ENCODE results near the gene UST.

Gene UST

GRCh38 chr6:149015535-149016525 lies 269.0 kb downstream of the UST start:
- Histone ChIP-seq H4K8ac (ENCODE audit: low read depth, low read length) (no peak overlapping the region), H3K36me3 (replicated peaks in 1 of 2; ENCODE audit: control insufficient read depth in 2 of 2, insufficient read depth in 2 of 2, low read length in 2 of 2) (no peaks in the 10 kb centered on the region), H2BK5ac (ENCODE audit: low read length) (no peak overlapping the region), H4K91ac (ENCODE audit: low read depth, low read length, poor library complexity) (no peak overlapping the region), H2BK15ac (ENCODE audit: low read length) (no peak overlapping the region), H3K14ac (ENCODE audit: low read length) (no peak overlapping the region), H3K4ac (ENCODE audit: low read length) (no peak overlapping the region), H3K4me2 (ENCODE audit: insufficient read depth, low read length, poor library complexity, severe bottlenecking) (no peak overlapping the region), H3K18ac (ENCODE audit: low read length) (no peak overlapping the region), H2AFZ (ENCODE audit: low read length) (no peak overlapping the region), H3K4me3 (ENCODE audit: low read length in 2 of 2) (no peak overlapping the region), H3K4me1 (ENCODE audit: control insufficient read depth in 2 of 2, insufficient read depth in 1 of 2, low read depth in 1 of 2, low read length in 2 of 2) (peaks cover 0 to 3% of the 10 kb centered on the region in 2 donors), H2BK120ac (ENCODE audit: low read depth, low read length) (no peak overlapping the region), H3K23ac (ENCODE audit: low read depth, low read length, poor library complexity) (no peak overlapping the region), H3K27ac (replicated peaks; ENCODE audit: low read length) (no peak overlapping the region), H3K9ac (ENCODE audit: low read depth, low read length, poor library complexity) (no peak overlapping the region), H3K9me3 (replicated peaks in 1 of 2; ENCODE audit: control insufficient read depth in 2 of 2, insufficient read depth in 1 of 2, low read depth in 1 of 2, low read length in 2 of 2) (no peaks in the 10 kb centered on the region), H3K27me3 (ENCODE audit: control insufficient read depth in 3 of 3, insufficient read depth in 3 of 3, low read depth in 1 of 3, low read length in 3 of 3) (no peaks in the 10 kb centered on the region), H2AK5ac (ENCODE audit: low read depth, low read length) (no peak overlapping the region), H3K79me1 (ENCODE audit: low read depth, low read length) (no peaks in the 10 kb centered on the region), H2BK12ac (ENCODE audit: low read length) (no peak overlapping the region)
- DNase-seq (ENCODE audit: low spot score): no peak
- WGBS, 2 donors (ENCODE audit: extremely low coverage in 2 of 2, insufficient read length in 2 of 2, insufficient replicate concordance in 1 of 2): no CpG with 5 or more reads among the region's 9 CpGs

- no peak overlapping the region for H3K14ac ChIP-seq (ENCODE audit: low read length)
- H3K4me3 ChIP-seq (ENCODE audit: low read length in 2 of 2): no peak overlapping the region
- no peak overlapping the region for H4K91ac ChIP-seq (ENCODE audit: low read depth, low read length, poor library complexity)
- H2BK120ac ChIP-seq (ENCODE audit: low read depth, low read length): no peak overlapping the region
- H3K79me1 ChIP-seq (ENCODE audit: low read depth, low read length): no peaks in the 10 kb centered on the region
- H3K4me2 ChIP-seq (ENCODE audit: insufficient read depth, low read length, poor library complexity, severe bottlenecking): no peak overlapping the region
- H2AFZ ChIP-seq (ENCODE audit: low read length): no peak overlapping the region
- H3K4ac ChIP-seq (ENCODE audit: low read length): no peak overlapping the region
- H3K27ac ChIP-seq (replicated peaks; ENCODE audit: low read length): no peak overlapping the region
- H3K23ac ChIP-seq (ENCODE audit: low read depth, low read length, poor library complexity): no peak overlapping the region
- H3K18ac ChIP-seq (ENCODE audit: low read length): no peak overlapping the region
- no peaks in the 10 kb centered on the region for H3K27me3 ChIP-seq (ENCODE audit: control insufficient read depth in 3 of 3, insufficient read depth in 3 of 3, low read depth in 1 of 3, low read length in 3 of 3)
- H2BK12ac ChIP-seq (ENCODE audit: low read length): no peak overlapping the region
- H4K8ac ChIP-seq (ENCODE audit: low read depth, low read length): no peak overlapping the region
- no peak overlapping the region for H3K9ac ChIP-seq (ENCODE audit: low read depth, low read length, poor library complexity)
- WGBS, 2 donors (ENCODE audit: extremely low coverage in 2 of 2, insufficient read length in 2 of 2, insufficient replicate concordance in 1 of 2): no CpG with 5 or more reads among the region's 7 CpGs
- peaks cover 2 to 4% of the 10 kb centered on the region in 2 donors for H3K36me3 ChIP-seq (replicated peaks in 1 of 2; ENCODE audit: control insufficient read depth in 2 of 2, insufficient read depth in 2 of 2, low read length in 2 of 2)
- peaks cover 0 to 3% of the 10 kb centered on the region in 2 donors for H3K4me1 ChIP-seq (ENCODE audit: control insufficient read depth in 2 of 2, insufficient read depth in 1 of 2, low read depth in 1 of 2, low read length in 2 of 2)
- no peak overlapping the region for H2AK5ac ChIP-seq (ENCODE audit: low read depth, low read length)
- no peak for DNase-seq (ENCODE audit: low spot score)
- H2BK5ac ChIP-seq (ENCODE audit: low read length): no peak overlapping the region
- no peak overlapping the region for H2BK15ac ChIP-seq (ENCODE audit: low read length)
- no peaks in the 10 kb centered on the region for H3K9me3 ChIP-seq (replicated peaks in 1 of 2; ENCODE audit: control insufficient read depth in 2 of 2, insufficient read depth in 1 of 2, low read depth in 1 of 2, low read length in 2 of 2)
Observed at GRCh38 chr6:149016716-149017115, 269.9 kb downstream of the UST start.

- Histone ChIP-seq H3K9ac (ENCODE audit: low read depth, low read length, poor library complexity) (no peak overlapping the region), H2AK5ac (ENCODE audit: low read depth, low read length) (no peak overlapping the region), H2BK15ac (ENCODE audit: low read length) (no peak overlapping the region), H3K27me3 (ENCODE audit: control insufficient read depth in 3 of 3, insufficient read depth in 3 of 3, low read depth in 1 of 3, low read length in 3 of 3) (no peaks in the 10 kb centered on the region), H3K9me3 (replicated peaks in 1 of 2; ENCODE audit: control insufficient read depth in 2 of 2, insufficient read depth in 1 of 2, low read depth in 1 of 2, low read length in 2 of 2) (no peaks in the 10 kb centered on the region), H3K23ac (ENCODE audit: low read depth, low read length, poor library complexity) (no peak overlapping the region), H3K18ac (ENCODE audit: low read length) (no peak overlapping the region), H3K4me3 (ENCODE audit: low read length in 2 of 2) (no peak overlapping the region), H3K4me1 (ENCODE audit: control insufficient read depth in 2 of 2, insufficient read depth in 1 of 2, low read depth in 1 of 2, low read length in 2 of 2) (no peaks in the 10 kb centered on the region), H3K27ac (replicated peaks; ENCODE audit: low read length) (no peak overlapping the region), H2AFZ (ENCODE audit: low read length) (no peak overlapping the region), H2BK120ac (ENCODE audit: low read depth, low read length) (no peak overlapping the region), H2BK12ac (ENCODE audit: low read length) (no peak overlapping the region), H4K8ac (ENCODE audit: low read depth, low read length) (no peak overlapping the region), H4K91ac (ENCODE audit: low read depth, low read length, poor library complexity) (no peak overlapping the region), H3K4ac (ENCODE audit: low read length) (no peak overlapping the region), H2BK5ac (ENCODE audit: low read length) (no peak overlapping the region), H3K79me1 (ENCODE audit: low read depth, low read length) (no peaks in the 10 kb centered on the region), H3K14ac (ENCODE audit: low read length) (no peak overlapping the region), H3K36me3 (replicated peaks in 1 of 2; ENCODE audit: control insufficient read depth in 2 of 2, insufficient read depth in 2 of 2, low read length in 2 of 2) (peaks cover 4 to 6% of the 10 kb centered on the region in 2 donors), H3K4me2 (ENCODE audit: insufficient read depth, low read length, poor library complexity, severe bottlenecking) (no peak overlapping the region)
- WGBS, 2 donors (ENCODE audit: extremely low coverage in 2 of 2, insufficient read length in 2 of 2, insufficient replicate concordance in 1 of 2): no CpG with 5 or more reads among the region's 3 CpGs
- no peak for DNase-seq (ENCODE audit: low spot score)
Observed at GRCh38 chr6:149020319-149020718, 273.5 kb downstream of the UST start.

- peaks cover 0 to 3% of the 10 kb centered on the region in 2 donors for H3K9me3 ChIP-seq (replicated peaks in 1 of 2; ENCODE audit: control insufficient read depth in 2 of 2, insufficient read depth in 1 of 2, low read depth in 1 of 2, low read length in 2 of 2)
- peaks cover 4 to 6% of the 10 kb centered on the region in 2 donors for H3K36me3 ChIP-seq (replicated peaks in 1 of 2; ENCODE audit: control insufficient read depth in 2 of 2, insufficient read depth in 2 of 2, low read length in 2 of 2)
- no peak overlapping the region for H2BK15ac ChIP-seq (ENCODE audit: low read length)
- no peak overlapping the region for H3K4me3 ChIP-seq (ENCODE audit: low read length in 2 of 2)
- no peak overlapping the region for H4K91ac ChIP-seq (ENCODE audit: low read depth, low read length, poor library complexity)
- no peak overlapping the region for H2AK5ac ChIP-seq (ENCODE audit: low read depth, low read length)
- H2BK5ac ChIP-seq (ENCODE audit: low read length): no peak overlapping the region
- no peak overlapping the region for H3K14ac ChIP-seq (ENCODE audit: low read length)
- no peaks in the 10 kb centered on the region for H3K79me1 ChIP-seq (ENCODE audit: low read depth, low read length)
- no CpG with 5 or more reads among the region's 1 CpG for WGBS, 2 donors (ENCODE audit: extremely low coverage in 2 of 2, insufficient read length in 2 of 2, insufficient replicate concordance in 1 of 2)
- no peak overlapping the region for H4K8ac ChIP-seq (ENCODE audit: low read depth, low read length)
- H3K18ac ChIP-seq (ENCODE audit: low read length): no peak overlapping the region
- no peak overlapping the region for H3K9ac ChIP-seq (ENCODE audit: low read depth, low read length, poor library complexity)
- H3K4me2 ChIP-seq (ENCODE audit: insufficient read depth, low read length, poor library complexity, severe bottlenecking): no peak overlapping the region
- DNase-seq (ENCODE audit: low spot score): no peak
- no peak overlapping the region for H3K4ac ChIP-seq (ENCODE audit: low read length)
- no peak overlapping the region for H2AFZ ChIP-seq (ENCODE audit: low read length)
- no peaks in the 10 kb centered on the region for H3K27me3 ChIP-seq (ENCODE audit: control insufficient read depth in 3 of 3, insufficient read depth in 3 of 3, low read depth in 1 of 3, low read length in 3 of 3)
- H3K27ac ChIP-seq (replicated peaks; ENCODE audit: low read length): no peak overlapping the region
- no peak overlapping the region for H2BK12ac ChIP-seq (ENCODE audit: low read length)
- no peak overlapping the region for H3K23ac ChIP-seq (ENCODE audit: low read depth, low read length, poor library complexity)
- H2BK120ac ChIP-seq (ENCODE audit: low read depth, low read length): no peak overlapping the region
- no peaks in the 10 kb centered on the region for H3K4me1 ChIP-seq (ENCODE audit: control insufficient read depth in 2 of 2, insufficient read depth in 1 of 2, low read depth in 1 of 2, low read length in 2 of 2)
Observed at GRCh38 chr6:149024361-149024760, 277.5 kb downstream of the UST start.
